Measurements from ENCODE around the gene ITSN1.
"Not testable (repeated sequence)": the region's sequence is repeated elsewhere in the genome, so short reads cannot be mapped to it uniquely, and the experiment has no call there.

The ITSN1 gene

GRCh38 chr21:33860332-33860879 is 218.1 kb downstream of the ITSN1 start:
- no peak for DNase-seq (ENCODE audit: low read depth)

DNA sequence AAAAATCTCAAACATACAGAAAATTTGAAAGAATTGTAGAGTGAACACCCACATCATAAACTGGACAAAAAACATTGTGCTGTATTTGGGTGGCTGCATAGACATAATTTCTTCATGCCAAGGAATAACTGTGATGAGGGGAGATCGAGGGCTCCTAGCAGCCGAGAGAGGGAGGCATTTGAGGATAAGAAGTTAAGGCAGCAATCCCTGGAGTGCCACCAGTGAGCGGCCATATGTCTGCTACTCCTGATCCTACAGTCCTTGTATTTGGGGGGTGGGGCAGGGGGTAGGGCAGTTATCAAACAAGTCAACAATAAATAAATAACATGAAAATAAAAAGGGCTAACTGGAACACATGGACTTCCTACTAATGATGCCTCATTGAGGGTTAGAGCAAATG is 218.8 kb downstream of the ITSN1 start:
- DNase-seq (ENCODE audit: low read depth), result no peak

DNA sequence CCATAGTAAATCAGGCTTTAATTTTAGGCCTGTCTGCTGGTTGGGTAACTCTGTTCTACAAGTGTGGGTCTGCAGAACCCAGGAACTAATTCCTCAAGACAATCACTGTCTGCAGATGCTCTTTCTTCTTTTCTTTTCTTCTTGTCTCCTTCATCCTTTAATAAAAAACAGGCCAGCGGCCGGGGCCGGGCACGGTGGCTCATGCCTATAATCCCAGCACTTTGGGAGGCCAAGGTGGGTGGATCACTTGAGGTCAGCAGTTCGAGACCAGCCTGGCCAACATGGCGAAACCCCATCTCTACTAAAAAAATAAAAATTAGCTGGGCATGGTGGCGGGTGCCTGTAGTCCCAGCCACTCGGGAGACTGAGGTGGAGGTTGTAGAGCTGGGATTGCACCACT is 220.9 kb downstream of the ITSN1 start:
- not testable (repeated sequence) for DNase-seq (ENCODE audit: low read depth)

DNA sequence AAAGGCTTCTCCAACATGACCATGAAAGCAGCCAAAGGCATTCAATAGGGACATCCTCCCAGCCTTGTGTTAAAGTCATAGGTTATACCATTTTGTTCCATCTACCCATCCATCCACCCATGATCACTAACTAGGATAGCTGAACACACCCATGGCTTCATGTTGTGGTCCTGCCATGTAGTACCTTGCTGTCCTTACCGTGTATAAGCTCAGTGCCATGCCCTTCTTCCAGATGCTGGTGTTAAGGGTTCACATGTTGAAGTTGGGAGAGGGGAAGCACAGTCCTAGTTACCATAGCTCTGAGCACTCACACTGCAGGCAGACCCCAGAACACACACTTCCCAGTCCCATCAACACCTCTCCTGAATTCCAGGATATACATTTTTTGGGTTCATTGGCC is 221.8 kb downstream of the ITSN1 start:
- no peak for DNase-seq (ENCODE audit: low read depth)

- no peak for DNase-seq (ENCODE audit: low read depth)
Measured at GRCh38 chr21:33865176-33865575, 222.9 kb downstream of the ITSN1 start.

- DNase-seq (ENCODE audit: low read depth), result no peak
Measured at GRCh38 chr21:33865996-33866575, 223.8 kb downstream of the ITSN1 start.

- no peak for DNase-seq (ENCODE audit: low read depth)
Measured at GRCh38 chr21:33866826-33867225, 224.5 kb downstream of the ITSN1 start.

DNA sequence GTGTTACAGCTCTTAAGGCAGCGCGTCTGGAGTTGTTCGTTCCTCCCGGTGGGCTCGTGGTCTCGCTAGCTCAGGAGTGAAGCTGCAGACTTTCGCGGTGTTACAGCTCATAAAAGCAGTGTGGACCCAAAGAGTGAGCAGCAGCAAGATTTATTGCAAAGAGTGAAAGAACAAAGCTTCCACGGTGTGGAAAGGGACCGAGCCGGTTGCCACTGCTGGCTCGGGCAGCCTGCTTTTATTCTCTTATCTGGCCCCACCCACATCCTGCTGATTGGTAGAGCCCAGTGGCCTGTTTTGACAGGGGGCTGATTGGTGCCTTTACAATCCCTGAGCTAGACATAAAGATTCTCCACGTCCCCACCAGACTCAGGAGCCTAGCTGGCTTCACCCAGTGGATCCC is 225.6 kb downstream of the ITSN1 start:
- not testable (repeated sequence) for DNase-seq (ENCODE audit: low read depth)

DNA sequence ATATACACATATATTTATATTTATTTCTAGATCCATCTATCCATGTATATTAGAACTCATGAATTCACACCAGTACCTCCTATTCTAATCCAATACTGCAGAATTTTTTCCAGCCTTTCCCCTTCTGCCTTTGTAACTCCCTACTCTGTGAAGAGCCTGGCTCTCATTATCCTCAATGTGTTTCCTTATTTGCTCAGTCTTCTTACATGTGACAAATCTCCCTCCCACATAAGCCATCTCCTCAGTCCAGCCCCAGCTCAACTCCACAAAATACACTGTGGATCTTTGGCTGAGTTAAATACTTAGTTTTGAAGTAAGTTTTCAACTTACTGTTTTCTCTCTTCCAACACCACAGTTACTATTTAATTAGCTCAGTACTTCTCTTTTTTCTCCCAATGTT is 227.6 kb downstream of the ITSN1 start:
- DNase-seq (ENCODE audit: low read depth), result no peak

GRCh38 chr21:33870768-33871167 is 228.5 kb downstream of the ITSN1 start:
- no peak for DNase-seq (ENCODE audit: low read depth)

DNA sequence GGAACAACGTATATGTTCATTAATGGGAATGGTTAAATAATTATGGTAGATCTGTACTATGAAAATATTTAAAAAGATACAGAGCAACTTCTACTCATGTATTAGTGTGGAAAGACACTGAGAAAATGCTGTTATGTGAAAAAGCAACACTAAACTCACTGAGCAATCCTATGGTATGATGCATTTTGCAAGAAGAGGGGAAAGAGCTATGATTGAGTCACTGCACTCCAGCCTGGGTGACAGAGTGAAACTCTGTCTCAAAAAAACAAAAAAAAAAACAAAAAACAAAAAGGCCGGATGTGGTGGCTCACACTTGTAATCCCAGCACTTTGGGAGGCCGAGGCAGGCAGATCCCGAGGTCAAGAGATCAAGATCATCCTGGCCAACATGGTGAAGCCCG is 228.9 kb downstream of the ITSN1 start:
- DNase-seq (ENCODE audit: low read depth), result no peak

- DNase-seq (ENCODE audit: low read depth), result no peak
Measured at GRCh38 chr21:33872881-33873515, 230.7 kb downstream of the ITSN1 start.

DNA sequence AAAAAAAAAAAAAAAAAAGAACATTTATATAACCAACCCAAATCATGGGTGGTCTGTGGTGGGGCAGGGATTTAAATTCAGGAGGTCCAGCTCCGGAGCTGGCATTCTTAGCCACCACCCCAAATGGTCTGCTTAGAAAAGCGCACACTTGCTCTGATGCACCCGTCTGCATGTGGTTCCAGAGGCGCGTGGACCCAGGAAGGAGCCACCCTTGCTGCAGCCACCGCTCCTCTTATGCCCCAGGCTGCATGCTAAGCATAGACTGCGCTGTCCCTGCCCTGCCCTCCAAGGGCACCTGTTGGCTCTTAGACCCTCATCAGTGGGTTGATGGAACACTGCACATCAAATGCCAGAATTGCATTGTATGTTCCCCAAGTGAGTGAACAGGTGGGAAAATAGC is 231.9 kb downstream of the ITSN1 start:
- no peak for DNase-seq (ENCODE audit: low read depth)

DNA sequence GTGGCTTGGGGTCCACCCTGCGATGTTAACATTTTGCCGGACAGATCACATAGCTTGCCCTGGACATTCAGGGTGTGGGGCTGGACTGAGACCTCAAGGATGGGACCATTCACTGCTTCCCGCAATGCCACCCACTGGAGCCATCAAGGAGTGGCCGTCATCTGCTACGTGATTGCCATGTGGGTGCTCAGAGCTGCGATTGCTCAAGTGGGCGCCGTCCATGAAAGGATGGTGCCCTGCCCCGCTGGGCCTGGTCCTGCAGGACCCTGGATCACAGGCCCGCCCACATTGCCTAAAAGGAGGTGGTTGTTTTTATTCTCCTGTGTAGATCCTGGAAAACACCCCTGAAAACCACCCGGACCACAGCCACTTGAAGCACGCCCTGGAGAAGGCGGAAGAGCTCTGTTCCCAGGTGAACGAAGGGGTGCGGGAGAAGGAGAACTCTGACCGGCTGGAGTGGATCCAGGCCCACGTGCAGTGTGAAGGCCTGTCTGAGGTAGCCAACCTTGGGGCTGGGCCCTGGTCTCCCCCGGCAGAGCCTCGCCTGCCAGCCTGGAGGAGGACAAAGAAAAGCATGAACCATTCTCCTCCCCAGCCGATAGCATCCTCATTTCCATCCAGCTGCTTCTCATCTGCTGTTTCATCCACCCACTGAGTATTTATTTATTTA is 232.9 kb downstream of the ITSN1 start:
- DNase-seq (ENCODE audit: low read depth), result no peak

- DNase-seq (ENCODE audit: low read depth), result no peak
Measured at GRCh38 chr21:33878824-33879223, 236.5 kb downstream of the ITSN1 start.

DNA sequence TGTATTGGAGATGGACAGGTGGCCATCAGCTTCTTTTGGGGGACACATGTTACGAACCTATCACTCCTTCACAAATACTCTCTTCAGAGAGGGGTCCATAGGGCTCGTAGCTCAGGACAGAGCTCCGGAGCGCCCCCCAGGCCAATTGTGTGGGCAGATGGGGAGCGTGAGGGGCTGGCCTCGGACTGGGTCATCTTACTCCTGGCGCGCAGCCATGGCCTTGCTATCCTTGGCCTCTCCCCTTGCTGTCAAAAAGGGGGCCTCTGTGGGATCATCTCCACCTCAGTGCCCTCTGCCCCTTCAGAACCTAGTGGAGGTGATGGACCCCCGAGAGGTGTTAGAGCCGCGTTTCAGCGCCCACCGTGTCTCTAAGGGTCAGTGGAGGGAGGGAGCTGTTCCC is 238.3 kb downstream of the ITSN1 start:
- DNase-seq (ENCODE audit: low read depth), result no peak

- no peak for DNase-seq (ENCODE audit: low read depth)
Measured at GRCh38 chr21:33881689-33882440, 239.6 kb downstream of the ITSN1 start.

- DNase-seq (ENCODE audit: low read depth), result no peak
Measured at GRCh38 chr21:33883118-33883517, 240.8 kb downstream of the ITSN1 start.

GRCh38 chr21:33884376-33885171 is 242.3 kb downstream of the ITSN1 start:
- no peak for DNase-seq (ENCODE audit: low read depth)

DNA sequence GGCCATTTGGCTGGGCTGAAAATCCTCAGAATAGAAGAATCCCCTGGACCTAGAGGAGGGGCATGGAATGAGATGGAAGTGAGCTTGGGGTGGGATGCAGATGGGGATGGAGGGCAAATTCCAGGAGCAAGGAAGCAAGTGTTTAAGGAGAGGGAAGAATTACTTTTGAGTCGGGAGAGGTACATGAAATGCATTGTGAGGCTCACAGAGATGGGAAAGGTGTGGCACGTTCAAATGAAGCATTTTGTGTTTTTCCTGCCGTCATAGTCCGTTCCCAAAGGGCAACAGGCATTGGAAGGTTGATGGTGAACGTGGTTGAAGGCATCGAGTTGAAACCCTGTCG is 242.8 kb downstream of the ITSN1 start:
- DNase-seq (ENCODE audit: low read depth), result no peak

- DNase-seq (ENCODE audit: low read depth), result no peak
Measured at GRCh38 chr21:33886321-33886720, 244.0 kb downstream of the ITSN1 start.

DNA sequence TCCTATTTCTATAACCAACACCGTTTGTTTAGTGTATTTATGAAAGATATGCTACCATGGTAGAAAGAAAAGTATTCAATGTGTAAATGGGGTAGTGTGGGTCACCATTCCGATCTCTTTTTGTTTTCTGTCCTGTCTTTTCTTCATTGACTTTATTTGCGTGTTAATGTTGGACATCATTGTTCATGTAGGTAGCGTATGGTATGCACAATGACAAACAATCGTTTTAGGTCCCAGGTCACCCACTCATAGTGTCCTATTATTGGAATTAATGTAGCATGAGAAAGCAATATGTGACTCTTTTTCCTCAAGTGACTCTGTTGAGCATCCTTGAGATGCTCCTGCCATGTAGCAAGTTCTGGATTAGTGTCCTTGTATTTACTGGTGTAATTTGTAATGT is 247.9 kb downstream of the ITSN1 start:
- no peak for DNase-seq (ENCODE audit: low read depth)
